BJ (cell line): ENCODE results near the gene DGKG. TPM values are rescaled to one million over a fixed set of nuclear protein-coding genes. Genes with fewer than 3 reads are reported as not detected.

Experiments
- CTCF ChIA-PET: fragments of 350-600 bp; formaldehyde crosslinking; extraction: SDS; loops from one replicate; lab custom pipeline; 2021; ENCODE audit warnings: antibody characterized with exemption, inconsistent platforms; lab: Yijun Ruan, JAX
- POLR2A ChIA-PET: fragments of 300-600 bp; sonication (Branson Sonifier 250); formaldehyde crosslinking; extraction: SDS; loops from one replicate; lab custom pipeline; 2021; ENCODE audit warnings: antibody characterized with exemption; lab: Charles Lee
- DNase-seq: peaks from one replicate; pipeline ENCODE4 v3.0.0-alpha.2; 2011; ENCODE audit warnings: low read depth
- H3K27me3 ChIP-seq: 2 replicates; pipeline ENCODE4 v1.6.0; 2011; ENCODE audit warnings: low read length; ENCODE audit not compliant: control insufficient read depth, insufficient read depth
- H3K36me3 ChIP-seq: 2 replicates; pipeline ENCODE4 v1.5.1; 2011; ENCODE audit warnings: low read length; ENCODE audit not compliant: control insufficient read depth, insufficient read depth
- H3K4me3 ChIP-seq: 2 replicates; pipeline ENCODE4 v1.5.1; 2011; ENCODE audit warnings: low read depth, mild to moderate bottlenecking, control low read depth, low read length
- CTCF ChIP-seq: IDR thresholded peaks from 2 replicates; pipeline ENCODE4 v1.5.1; 2011; ENCODE audit warnings: low read depth, mild to moderate bottlenecking, control low read depth, inconsistent platforms, low read length, moderate library complexity; ENCODE audit not compliant: insufficient read depth
- polyA plus RNA-seq: library from polyadenylated mRNA; depleted of rRNA; stranded (reverse); fragments of >200 nt; gene quantifications from 2 replicates; pipeline ENCODE4 v1.2.3, GENCODE V29; 2011

Gene DGKG
- polyA plus RNA-seq, 1 experiment, result not detected

GRCh38 chr3:186375443-186375842, 13.4 kb upstream of the DGKG start:
- Histone ChIP-seq H3K27me3 (peaks cover 3% of the 10 kb centered on the region; the same call in 1 of the 2 replicates), H3K36me3 (no peaks in the 10 kb centered on the region), H3K4me3 (no peak overlapping the region)
- no peak for TF ChIP-seq CTCF
- DNase-seq, result no peak
- ChIA-PET POLR2A (no interaction called here), CTCF (no interaction called here)

GRCh38 chr3:186374376-186374775, 12.3 kb upstream of the DGKG start:
- Histone ChIP-seq H3K36me3 (no peaks in the 10 kb centered on the region), H3K27me3 (peaks cover 3% of the 10 kb centered on the region; the same call in 1 of the 2 replicates), H3K4me3 (no peak overlapping the region)
- DNase-seq, result no peak
- POLR2A ChIA-PET, result no interaction called here
- no peak for TF ChIP-seq CTCF
- CTCF ChIA-PET, result no interaction called here

GRCh38 chr3:186369217-186369616, 7.2 kb upstream of the DGKG start:
- CTCF ChIA-PET, result no interaction called here
- no peak for DNase-seq
- Histone ChIP-seq H3K36me3 (no peaks in the 10 kb centered on the region), H3K27me3 (peaks cover 15% of the 10 kb centered on the region), H3K4me3 (no peak overlapping the region)
- POLR2A ChIA-PET, result no interaction called here
- no peak for TF ChIP-seq CTCF

- CTCF ChIA-PET, result no interaction called here
- TF ChIP-seq CTCF, result no peak
- no peak for DNase-seq
- H3K4me3 ChIP-seq, result no peak overlapping the region
- H3K36me3 ChIP-seq, result no peaks in the 10 kb centered on the region
- H3K27me3 ChIP-seq, result peaks cover 17% of the 10 kb centered on the region
- POLR2A ChIA-PET, result no interaction called here
These were observed 6.7 kb upstream of the DGKG start for GRCh38 chr3:186368717-186369116.

GRCh38 chr3:186368176-186368575, 6.1 kb upstream of the DGKG start:
- TF ChIP-seq CTCF, result no peak
- no peaks in the 10 kb centered on the region for H3K36me3 ChIP-seq
- peaks cover 22% of the 10 kb centered on the region for H3K27me3 ChIP-seq
- POLR2A ChIA-PET, result interaction anchor here (0.7 kb wide), 1 partner anchor 40 kb away, joined by 4 read pairs; no protein-coding TSS in a partner anchor
- no peak for DNase-seq
- CTCF ChIA-PET, result no interaction called here
- H3K4me3 ChIP-seq, result no peak overlapping the region
